ENCODE measurements around the gene ICA1L. TPM values are rescaled to one million over a fixed set of nuclear protein-coding genes. Genes with fewer than 3 reads are reported as not detected.
"Not testable (repeated sequence)": the region's sequence is repeated elsewhere in the genome, so short reads cannot be mapped to it uniquely, and the experiment has no call there.

Gene ICA1L
- total and polyA plus RNA-seq, 12 donors, result 0.81 to 12.1 (median 6.6) TPM

DNA sequence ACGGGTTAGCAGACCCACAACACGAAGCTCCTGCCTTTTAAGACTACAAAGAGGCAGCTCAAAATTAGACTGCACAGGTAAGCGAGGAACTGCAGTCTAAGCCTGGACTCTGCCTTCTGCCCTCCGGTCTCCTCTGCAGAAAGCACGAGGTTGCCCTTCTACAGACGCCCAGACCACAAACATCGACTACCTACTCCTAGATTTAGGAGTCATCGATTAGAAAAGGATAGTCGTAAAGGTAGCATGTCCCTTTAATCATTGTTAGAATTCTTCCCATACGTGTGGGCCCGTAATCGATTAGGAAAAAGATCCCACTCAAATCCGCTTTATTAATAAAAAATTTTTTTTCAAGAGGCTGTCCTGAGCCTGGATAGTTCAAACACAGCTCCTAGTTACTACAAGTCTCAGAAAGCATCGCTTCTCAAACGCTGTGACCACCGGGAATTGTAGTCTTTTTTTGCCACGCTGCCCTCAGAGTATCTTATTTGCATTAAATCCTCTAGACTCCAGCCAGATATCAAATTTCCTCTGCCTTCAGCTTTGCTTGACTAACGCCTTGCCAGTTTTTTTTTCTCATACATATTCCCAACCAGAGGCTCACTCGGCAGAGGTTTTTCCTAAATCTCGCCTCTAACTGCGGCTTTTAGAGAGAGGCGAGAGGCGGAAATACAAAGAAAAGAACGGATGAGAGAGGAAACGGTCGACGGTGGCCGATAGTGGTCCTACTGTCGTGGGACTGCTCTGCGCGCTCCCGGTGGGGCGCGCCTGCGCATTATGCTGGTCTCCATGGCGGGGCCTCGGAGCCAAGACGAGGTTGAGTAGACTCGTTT lies 40.2 kb upstream of the ICA1L start, which contains the start of the genes CARF and WDR12:
Gene CARF, plus strand, starts transcription at position 764 of the 830 bp plus-strand sequence. CDS start 29,628 bp downstream, outside the sequence.
Gene WDR12, minus strand, starts transcription at position 162 of the 830 bp plus-strand sequence. CDS start 197 bp downstream, outside the sequence.
- Histone ChIP-seq H3K4me1 (peaks cover 2 to 29% (median 18%) of the 10 kb centered on the region in 9 donors), H3K27ac (peak within 1 kb of the TSS; percentile 68 to 95 (median 90)), H3K4me3 (peak within 1 kb of the TSS; percentile 48 to 88 (median 78)), H3K36me3 (peaks cover 0 to 11% (median 0%) of the 10 kb centered on the region in 9 donors), H3K9me3 (no peaks in the 10 kb centered on the region), H3K27me3 (no peaks in the 10 kb centered on the region)
- 0 to 1% methylated on average over 39 of the region's 39 CpGs for WGBS, 2 donors
- intact Hi-C loops (cut with DNase I), result loop anchor here in 2 of 10 donors (2.0 to 10.0 kb wide), 3 partner anchors 101 to 327 kb away; partner anchors contain the start of genes NBEAL1 (in 2 of the 2) and CYP20A1 (in 1 of the 2)
- peak; percentile 91 to 95 for DNase-seq
- TF ChIP-seq CTCF (IDR thresholded peaks at IDR 0.05), result no peak
- ATAC-seq, result peak; percentile 98 to 99 (median 98)

DNA sequence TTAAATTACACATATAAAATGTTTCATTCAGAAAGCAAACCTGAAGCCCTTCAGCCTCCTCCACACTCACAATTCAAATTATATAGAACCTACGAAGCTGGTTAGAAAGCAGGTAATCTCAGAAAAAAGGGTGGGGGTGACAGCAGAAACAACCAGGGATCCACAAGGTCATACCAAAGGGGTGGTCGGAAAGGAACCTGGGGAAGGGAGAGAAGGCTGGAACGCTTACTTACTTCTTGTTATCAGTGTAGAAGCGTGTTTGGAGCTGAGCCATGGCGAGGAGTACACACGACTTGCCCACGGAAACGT lies 39.6 kb upstream of the ICA1L start:
- DNase-seq (no peak), ATAC-seq (no peak)
- no peaks in the 10 kb centered on the region for H3K27me3 ChIP-seq
- 0% methylated on average over 8 of the region's 8 CpGs for WGBS, 2 donors
- H3K4me1 ChIP-seq, result peaks cover 2 to 29% (median 18%) of the 10 kb centered on the region in 9 donors
- intact Hi-C loops (cut with DNase I), result loop anchor here in 2 of 10 donors (2.0 to 10.0 kb wide), 3 partner anchors 101 to 328 kb away; partner anchors contain the start of genes NBEAL1 (in 2 of the 2) and CYP20A1 (in 1 of the 2)
- peak overlapping the region; percentile 48 to 88 (median 78) for H3K4me3 ChIP-seq
- H3K27ac ChIP-seq, result peak overlapping the region in 9 of 10 donors; percentile 68 to 95 (median 91)
- H3K9me3 ChIP-seq, result no peaks in the 10 kb centered on the region
- peaks cover 0 to 16% (median 0%) of the 10 kb centered on the region in 9 donors for H3K36me3 ChIP-seq
- TF ChIP-seq CTCF (IDR thresholded peaks at IDR 0.05), result no peak

DNA sequence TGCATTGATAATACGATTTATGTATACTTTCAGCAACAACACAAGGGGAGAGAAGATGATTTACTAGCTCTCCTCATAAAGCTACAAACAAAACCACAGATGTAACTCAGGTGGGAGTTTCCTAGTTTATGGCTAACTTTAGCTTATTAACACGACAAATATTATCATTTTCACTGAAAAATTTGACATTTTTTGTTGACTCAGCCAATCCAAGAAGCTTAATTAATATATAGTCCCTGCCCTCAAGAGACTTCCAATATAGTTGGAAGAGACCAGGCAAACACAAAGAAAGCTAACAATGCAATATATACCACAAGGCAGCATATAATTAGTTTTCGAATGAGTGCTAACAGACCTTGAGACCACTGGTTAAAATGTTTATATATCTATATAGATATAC lies 39.1 kb upstream of the ICA1L start:
- Histone ChIP-seq H3K9me3 (peaks cover 0 to under 1% (median 0%) of the 10 kb centered on the region in 11 donors), H3K27ac (peak overlapping the region in 6 of 10 donors; percentile 84 to 95 (median 90)), H3K4me3 (peak overlapping the region; percentile 48 to 88 (median 78)), H3K36me3 (peaks cover 0 to 20% (median 0%) of the 10 kb centered on the region in 9 donors), H3K27me3 (no peaks in the 10 kb centered on the region), H3K4me1 (peaks cover 2 to 29% (median 18%) of the 10 kb centered on the region in 9 donors)
- intact Hi-C loops (cut with DNase I), result loop anchor here in 2 of 10 donors (2.0 to 10.0 kb wide), 3 partner anchors 102 to 328 kb away; partner anchors contain the start of genes NBEAL1 (in 2 of the 2) and CYP20A1 (in 1 of the 2)
- 15 to 18% methylated on average over 3 of the region's 3 CpGs for WGBS, 2 donors
- ATAC-seq, result no peak
- no peak for TF ChIP-seq CTCF (IDR thresholded peaks at IDR 0.05)
- no peak for DNase-seq

- peak overlapping the region in 7 of 10 donors; percentile 67 to 88 (median 79) for H3K4me3 ChIP-seq
- not testable (repeated sequence) for H3K27ac ChIP-seq, ATAC-seq, DNase-seq, H3K9me3 ChIP-seq, H3K27me3 ChIP-seq
- WGBS, 2 donors, result 77 to 84% methylated on average over 5 of the region's 5 CpGs
- peaks cover 2 to 29% (median 18%) of the 10 kb centered on the region in 9 donors for H3K4me1 ChIP-seq
- H3K36me3 ChIP-seq, result peaks cover 0 to 24% (median 0%) of the 10 kb centered on the region in 9 donors
- intact Hi-C loops (cut with DNase I), result loop anchor here in 2 of 10 donors (2.0 to 10.0 kb wide), 3 partner anchors 102 to 329 kb away; partner anchors contain the start of genes NBEAL1 (in 2 of the 2) and CYP20A1 (in 1 of the 2)
Measured at GRCh38 chr2:202910250-202910649, 38.7 kb upstream of the ICA1L start.
